HG03575 (cell line): ENCODE data around the gene PGAP3.

Experiments
- ATAC-seq: cut with Tn5 transposase; IDR thresholded peaks from one replicate; pipeline ENCODE4 v1.9.1; 2021; ENCODE audit not compliant: unreplicated experiment, insufficient number of reproducible peaks, low FRiP score; ENCODE audit errors: extremely low read depth

The PGAP3 gene

GRCh38 chr17:39647256-39647655 is 40.6 kb downstream of the PGAP3 start:
- ATAC-seq: no peak

GRCh38 chr17:39643271-39643670 is 44.6 kb downstream of the PGAP3 start:
- no peak for ATAC-seq

- no peak for ATAC-seq
These were observed 45.4 kb downstream of the PGAP3 start for GRCh38 chr17:39642291-39643074.

GRCh38 chr17:39641883-39642282 is 46.0 kb downstream of the PGAP3 start:
- ATAC-seq: no peak

- no peak for ATAC-seq
These were observed 46.8 kb downstream of the PGAP3 start for GRCh38 chr17:39641097-39641496.

GRCh38 chr17:39640591-39641031 is 47.2 kb downstream of the PGAP3 start:
- no peak for ATAC-seq

GRCh38 chr17:39639566-39640458 is 48.0 kb downstream of the PGAP3 start:
- no peak for ATAC-seq

GRCh38 chr17:39639043-39639442 is 48.8 kb downstream of the PGAP3 start:
- no peak for ATAC-seq

- ATAC-seq: no peak
These were observed 49.5 kb downstream of the PGAP3 start for GRCh38 chr17:39638317-39638716.

GRCh38 chr17:39636927-39637736 is 50.7 kb downstream of the PGAP3 start, which contains the start of gene STARD3:
STARD3 (plus strand) TSS chr17:39637144; CDS start chr17:39653532, 16,388 bp downstream.
- peak; percentile 45 for ATAC-seq

- ATAC-seq: peak; percentile 28
These were observed 51.3 kb downstream of the PGAP3 start for GRCh38 chr17:39636587-39636926.

GRCh38 chr17:39635614-39636176 is 52.2 kb downstream of the PGAP3 start:
- ATAC-seq: no peak

- no peak for ATAC-seq
These were observed 53.4 kb downstream of the PGAP3 start for GRCh38 chr17:39634384-39634871.

- no peak for ATAC-seq
These were observed 54.2 kb downstream of the PGAP3 start for GRCh38 chr17:39633570-39634183.

GRCh38 chr17:39632153-39632941 is 55.5 kb downstream of the PGAP3 start:
- ATAC-seq: no peak

GRCh38 chr17:39631403-39631802 is 56.5 kb downstream of the PGAP3 start:
- no peak for ATAC-seq

- no peak for ATAC-seq
These were observed 58.0 kb downstream of the PGAP3 start for GRCh38 chr17:39629898-39630297.

GRCh38 chr17:39629494-39629880 is 58.4 kb downstream of the PGAP3 start:
- no peak for ATAC-seq
